Lower lobe of right lung (tissue), 2 donors: ENCODE data around the gene PTPRD. TPM values are rescaled to one million over a fixed set of nuclear protein-coding genes. Genes with fewer than 3 reads are reported as not detected.

Source experiments
- ATAC-seq, 2 donors: fragments of 200-7000 bp; cut with Tn5 transposase; one replicate each; pipeline ENCODE4 v1.9.1; 2020 to 2022; ENCODE audit warnings: mild to moderate bottlenecking in 2 of 2, moderate library complexity in 2 of 2
- DNase-seq: peaks from one replicate; pipeline ENCODE4 v3.0.0-alpha.2; 2020
- H3K27ac ChIP-seq: fragments of 200-600 bp; one replicate; pipeline ENCODE4 v1.8.0; 2022
- H3K27me3 ChIP-seq: fragments of 200-600 bp; one replicate; pipeline ENCODE4 v1.8.0; 2022; ENCODE audit warnings: low read depth
- H3K36me3 ChIP-seq: fragments of 200-600 bp; one replicate; pipeline ENCODE4 v1.8.0; 2022; ENCODE audit warnings: mild to moderate bottlenecking
- H3K4me1 ChIP-seq: fragments of 200-600 bp; one replicate; pipeline ENCODE4 v1.8.0; 2022
- H3K4me3 ChIP-seq: fragments of 200-600 bp; one replicate; pipeline ENCODE4 v1.8.0; 2022; ENCODE audit warnings: mild to moderate bottlenecking
- H3K9me3 ChIP-seq: fragments of 200-600 bp; one replicate; pipeline ENCODE4 v1.8.0; 2022
- CTCF ChIP-seq: fragments of 200-600 bp; IDR thresholded peaks from one replicate; pipeline ENCODE4 v1.8.0; 2022; ENCODE audit warnings: antibody characterized with exemption, mild to moderate bottlenecking
- intact Hi-C: fragments of 100-400 bp; cut with DNase I; formaldehyde crosslinking; loops from one replicate; pipeline ENCODE4 v1.11.0; 2022
- total RNA-seq: library from RNA; stranded (reverse); fragmentation: NEBNext Ultra II Directional; extraction: Animal tissue kit (Norgen Biotek cat#: 25700); gene quantifications from one replicate; pipeline ENCODE4 v1.2.1, GENCODE V29; 2021
- donor health status: DM: no; HTN: yes; CAD: no; lungs with severe emphysema.

The PTPRD gene
- total RNA-seq, 1 donor from 2014 or later, result 17.2 TPM

GRCh38 chr9:8960254-8960653 lies 1652.5 kb downstream of the PTPRD start:
- no peak overlapping the region for H3K27ac ChIP-seq

GRCh38 chr9:8958358-8958757 lies 1654.4 kb downstream of the PTPRD start:
- Histone ChIP-seq H3K27me3 (no peaks in the 10 kb centered on the region), H3K4me3 (no peak overlapping the region), H3K4me1 (no peaks in the 10 kb centered on the region), H3K36me3 (no peaks in the 10 kb centered on the region), H3K27ac (no peak overlapping the region), H3K9me3 (no peaks in the 10 kb centered on the region)
- ATAC-seq (no peak), DNase-seq (no peak)
- intact Hi-C loops, result no loop called here
- TF ChIP-seq CTCF, result no peak

More at GRCh38 chr9:8960254-8960653, 1652.5 kb downstream of the PTPRD start:
- H3K4me1 ChIP-seq, result no peaks in the 10 kb centered on the region
- DNase-seq (no peak), ATAC-seq (no peak)
- no peak overlapping the region for H3K4me3 ChIP-seq
- intact Hi-C loops, result no loop called here
- no peaks in the 10 kb centered on the region for H3K9me3 ChIP-seq
- no peaks in the 10 kb centered on the region for H3K36me3 ChIP-seq
- no peaks in the 10 kb centered on the region for H3K27me3 ChIP-seq
- TF ChIP-seq CTCF, result no peak

GRCh38 chr9:8955315-8955714 lies 1657.5 kb downstream of the PTPRD start:
- Histone ChIP-seq H3K4me3 (no peak overlapping the region), H3K27ac (no peak overlapping the region), H3K4me1 (no peaks in the 10 kb centered on the region), H3K27me3 (no peaks in the 10 kb centered on the region), H3K36me3 (no peaks in the 10 kb centered on the region), H3K9me3 (no peaks in the 10 kb centered on the region)
- no peak for TF ChIP-seq CTCF
- DNase-seq, result no peak
- intact Hi-C loops, result no loop called here
- no peak for ATAC-seq

GRCh38 chr9:8946461-8946860 lies 1666.3 kb downstream of the PTPRD start:
- TF ChIP-seq CTCF, result no peak
- no peak for DNase-seq
- ATAC-seq, result no peak
- no peaks in the 10 kb centered on the region for H3K36me3 ChIP-seq
- H3K27me3 ChIP-seq, result no peaks in the 10 kb centered on the region
- H3K9me3 ChIP-seq, result no peaks in the 10 kb centered on the region
- intact Hi-C loops, result no loop called here
- no peak overlapping the region for H3K4me3 ChIP-seq
- no peak overlapping the region for H3K27ac ChIP-seq
- H3K4me1 ChIP-seq, result no peaks in the 10 kb centered on the region

- DNase-seq (no peak), ATAC-seq (no peak)
- Histone ChIP-seq H3K9me3 (no peaks in the 10 kb centered on the region), H3K27ac (no peak overlapping the region), H3K4me1 (no peaks in the 10 kb centered on the region), H3K27me3 (no peaks in the 10 kb centered on the region), H3K4me3 (no peak overlapping the region), H3K36me3 (no peaks in the 10 kb centered on the region)
- no peak for TF ChIP-seq CTCF
- intact Hi-C loops, result no loop called here
Measured at GRCh38 chr9:8943392-8943791, 1669.4 kb downstream of the PTPRD start.

- ATAC-seq (no peak), DNase-seq (no peak)
- H3K4me3 ChIP-seq, result no peak overlapping the region
Measured at GRCh38 chr9:8940650-8941049, 1672.2 kb downstream of the PTPRD start.

More at GRCh38 chr9:8940650-8941049, 1672.2 kb downstream of the PTPRD start:
- intact Hi-C loops, result no loop called here
- H3K36me3 ChIP-seq, result no peaks in the 10 kb centered on the region
- H3K27ac ChIP-seq, result no peak overlapping the region
- no peaks in the 10 kb centered on the region for H3K4me1 ChIP-seq
- H3K27me3 ChIP-seq, result no peaks in the 10 kb centered on the region
- TF ChIP-seq CTCF, result no peak
- H3K9me3 ChIP-seq, result no peaks in the 10 kb centered on the region
